SK-N-SH treated with all-trans-retinoic acid at 6 μM for 48 hours (cell line): Measurements from ENCODE around the gene DUSP6.

Experiments
- ATAC-seq: fragments of 200-7000 bp; cut with Tn5 transposase; 3 replicates; pipeline ENCODE4 v1.9.1; 2020; ENCODE audit warnings: mild to moderate bottlenecking, moderate library complexity
- ARNTL ChIP-seq: fragments of 450-650 bp; formaldehyde crosslinking; IDR thresholded peaks from 2 replicates; pipeline ENCODE4 v1.5.0; 2020; ENCODE audit warnings: low read depth, mild to moderate bottlenecking, moderate library complexity, borderline replicate concordance
- BACH2 ChIP-seq: fragments of 250-450 bp; sonication (Bioruptor Pico); IDR thresholded peaks from 2 replicates; pipeline ENCODE4 v1.9.0; 2021; ENCODE audit warnings: mild to moderate bottlenecking, borderline replicate concordance
- CSDC2 ChIP-seq: fragments of 250-450 bp; sonication (Bioruptor Pico); IDR thresholded peaks from 2 replicates; pipeline ENCODE4 v1.5.0; 2020; ENCODE audit warnings: mild to moderate bottlenecking, moderate library complexity
- ESRRG ChIP-seq: fragments of 250-450 bp; sonication (Bioruptor Pico); IDR thresholded peaks from 2 replicates; pipeline ENCODE4 v1.6.1; 2021; ENCODE audit warnings: mild to moderate bottlenecking
- GLIS3 ChIP-seq: fragments of 250-450 bp; sonication (Bioruptor Pico); IDR thresholded peaks from 2 replicates; pipeline ENCODE4 v1.5.0; 2020; ENCODE audit warnings: mild to moderate bottlenecking, moderate library complexity
- ISL1 ChIP-seq: fragments of 250-450 bp; sonication (Bioruptor Pico); IDR thresholded peaks from 2 replicates; pipeline ENCODE4 v2.1.2; 2022; ENCODE audit warnings: mild to moderate bottlenecking, moderate library complexity
- OSR1 ChIP-seq: fragments of 250-450 bp; sonication (Bioruptor Pico); IDR thresholded peaks from 2 replicates; pipeline ENCODE4 v1.8.0; 2022; ENCODE audit warnings: moderate library complexity, mild to moderate bottlenecking, inconsistent platforms
- PPARA ChIP-seq: fragments of 250-450 bp; sonication (Bioruptor Pico); IDR thresholded peaks from 2 replicates; pipeline ENCODE4 v1.5.0; 2020; ENCODE audit warnings: mild to moderate bottlenecking, borderline replicate concordance
- RARB ChIP-seq: fragments of 250-450 bp; sonication (Bioruptor Pico); IDR thresholded peaks from 2 replicates; pipeline ENCODE4 v1.8.0; 2021; ENCODE audit warnings: mild to moderate bottlenecking, moderate library complexity
- SNAI2 ChIP-seq: fragments of 250-450 bp; sonication (Bioruptor Pico); IDR thresholded peaks from 2 replicates; pipeline ENCODE4 v1.5.0; 2020; ENCODE audit warnings: mild to moderate bottlenecking, moderate library complexity
- TCF4 ChIP-seq: fragments of 250-450 bp; sonication (Bioruptor Pico); IDR thresholded peaks from 2 replicates; pipeline ENCODE4 v1.8.0; 2021; ENCODE audit warnings: mild to moderate bottlenecking, moderate library complexity, borderline replicate concordance
- TOX ChIP-seq: fragments of 250-450 bp; sonication (Bioruptor Pico); IDR thresholded peaks from 2 replicates; pipeline ENCODE4 v1.8.0; 2021; ENCODE audit warnings: mild to moderate bottlenecking, moderate library complexity, borderline replicate concordance
- ZC3H10 ChIP-seq: fragments of 250-450 bp; sonication (Bioruptor Pico); IDR thresholded peaks from 2 replicates; pipeline ENCODE4 v1.5.1; 2021; ENCODE audit warnings: mild to moderate bottlenecking, moderate library complexity
- ZFP3 ChIP-seq: fragments of 250-450 bp; sonication (Bioruptor Pico); IDR thresholded peaks from 2 replicates; pipeline ENCODE4 v1.5.0; 2020; ENCODE audit warnings: mild to moderate bottlenecking, moderate library complexity
- ZFP30 ChIP-seq: fragments of 450-650 bp; formaldehyde crosslinking; IDR thresholded peaks from 2 replicates; pipeline ENCODE4 v1.5.0; 2022; ENCODE audit warnings: mild to moderate bottlenecking, moderate library complexity
- ZNF565 ChIP-seq: fragments of 450-650 bp; formaldehyde crosslinking; conservative IDR thresholded peaks from 2 replicates; pipeline ENCODE4 v1.5.0; 2020; ENCODE audit warnings: low read depth, mild to moderate bottlenecking, moderate library complexity
- ZNF70 ChIP-seq: fragments of 450-650 bp; formaldehyde crosslinking; IDR thresholded peaks from 2 replicates; pipeline ENCODE4 v1.5.0; 2020; ENCODE audit warnings: mild to moderate bottlenecking, moderate library complexity
- ZNF8 ChIP-seq: fragments of 450-650 bp; formaldehyde crosslinking; IDR thresholded peaks from 2 replicates; pipeline ENCODE4 v1.5.0; 2020; ENCODE audit warnings: mild to moderate bottlenecking, moderate library complexity
- TF ChIP-seq, protein P1 (sequence below): fragments of 250-450 bp; sonication (Bioruptor Pico); IDR thresholded peaks from 2 replicates; pipeline ENCODE4 v1.5.1; 2020; ENCODE audit warnings: low read depth, mild to moderate bottlenecking, moderate library complexity
- TF ChIP-seq, protein P2 (sequence below): fragments of 250-450 bp; sonication (Bioruptor Pico); IDR thresholded peaks from 2 replicates; pipeline ENCODE4 v1.5.1; 2021; ENCODE audit warnings: mild to moderate bottlenecking, moderate library complexity
- TF ChIP-seq, protein P3 (sequence below): fragments of 250-450 bp; sonication (Bioruptor Pico); IDR thresholded peaks from 2 replicates; pipeline ENCODE4 v1.8.0; 2020; ENCODE audit warnings: mild to moderate bottlenecking, moderate library complexity, borderline replicate concordance
- TF ChIP-seq, protein P4 (sequence below): fragments of 250-450 bp; sonication (Bioruptor Pico); IDR thresholded peaks from 2 replicates; pipeline ENCODE4 v1.8.0; 2021; ENCODE audit warnings: low read depth, mild to moderate bottlenecking, moderate library complexity, borderline replicate concordance
- TF ChIP-seq, protein P5 (sequence below): fragments of 250-450 bp; sonication (Bioruptor Pico); IDR thresholded peaks from 2 replicates; pipeline ENCODE4 v1.5.0; 2020; ENCODE audit warnings: mild to moderate bottlenecking, moderate library complexity

The DUSP6 gene

DNA sequence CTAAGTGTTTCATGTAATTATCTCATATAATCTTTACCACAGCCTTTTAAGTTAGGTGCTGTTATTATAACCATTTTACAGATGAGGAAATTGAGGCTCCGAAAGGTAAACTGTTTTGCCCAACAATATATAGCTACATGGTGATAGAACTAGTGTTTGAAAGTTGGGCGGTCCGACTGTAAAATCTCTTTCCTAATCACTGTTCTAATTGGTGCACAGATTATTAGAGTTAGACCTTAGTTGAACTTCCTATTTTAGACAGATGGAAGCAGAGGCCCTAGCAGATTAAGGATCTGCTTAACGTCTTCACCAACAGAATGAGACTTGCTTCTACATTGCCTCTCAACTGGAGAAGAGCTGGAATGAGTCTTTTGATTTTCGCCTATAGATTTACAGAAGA, 30.0 kb upstream of the DUSP6 start:
- TF ChIP-seq, protein P1, sequence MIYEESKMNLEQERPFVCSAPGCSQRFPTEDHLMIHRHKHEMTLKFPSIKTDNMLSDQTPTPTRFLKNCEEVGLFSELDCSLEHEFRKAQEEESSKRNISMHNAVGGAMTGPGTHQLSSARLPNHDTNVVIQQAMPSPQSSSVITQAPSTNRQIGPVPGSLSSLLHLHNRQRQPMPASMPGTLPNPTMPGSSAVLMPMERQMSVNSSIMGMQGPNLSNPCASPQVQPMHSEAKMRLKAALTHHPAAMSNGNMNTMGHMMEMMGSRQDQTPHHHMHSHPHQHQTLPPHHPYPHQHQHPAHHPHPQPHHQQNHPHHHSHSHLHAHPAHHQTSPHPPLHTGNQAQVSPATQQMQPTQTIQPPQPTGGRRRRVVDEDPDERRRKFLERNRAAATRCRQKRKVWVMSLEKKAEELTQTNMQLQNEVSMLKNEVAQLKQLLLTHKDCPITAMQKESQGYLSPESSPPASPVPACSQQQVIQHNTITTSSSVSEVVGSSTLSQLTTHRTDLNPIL (CRISPR knock-in tag): no peak
- TF ChIP-seq ISL1 (no peak), SNAI2 (CRISPR knock-in tag) (no peak), ARNTL (CRISPR knock-in tag) (no peak), PPARA (CRISPR knock-in tag) (no peak), ZFP30 (CRISPR knock-in tag) (no peak), ZNF8 (CRISPR knock-in tag) (no peak), OSR1 (CRISPR knock-in tag) (no peak), ZFP3 (CRISPR knock-in tag) (no peak), RARB (CRISPR knock-in tag) (no peak), ZNF70 (CRISPR knock-in tag) (no peak), ZC3H10 (CRISPR knock-in tag) (no peak)
- TF ChIP-seq, protein P2, sequence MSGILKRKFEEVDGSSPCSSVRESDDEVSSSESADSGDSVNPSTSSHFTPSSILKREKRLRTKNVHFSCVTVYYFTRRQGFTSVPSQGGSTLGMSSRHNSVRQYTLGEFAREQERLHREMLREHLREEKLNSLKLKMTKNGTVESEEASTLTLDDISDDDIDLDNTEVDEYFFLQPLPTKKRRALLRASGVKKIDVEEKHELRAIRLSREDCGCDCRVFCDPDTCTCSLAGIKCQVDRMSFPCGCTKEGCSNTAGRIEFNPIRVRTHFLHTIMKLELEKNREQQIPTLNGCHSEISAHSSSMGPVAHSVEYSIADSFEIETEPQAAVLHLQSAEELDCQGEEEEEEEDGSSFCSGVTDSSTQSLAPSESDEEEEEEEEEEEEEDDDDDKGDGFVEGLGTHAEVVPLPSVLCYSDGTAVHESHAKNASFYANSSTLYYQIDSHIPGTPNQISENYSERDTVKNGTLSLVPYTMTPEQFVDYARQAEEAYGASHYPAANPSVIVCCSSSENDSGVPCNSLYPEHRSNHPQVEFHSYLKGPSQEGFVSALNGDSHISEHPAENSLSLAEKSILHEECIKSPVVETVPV (CRISPR knock-in tag): no peak
- ATAC-seq: no peak

DNA sequence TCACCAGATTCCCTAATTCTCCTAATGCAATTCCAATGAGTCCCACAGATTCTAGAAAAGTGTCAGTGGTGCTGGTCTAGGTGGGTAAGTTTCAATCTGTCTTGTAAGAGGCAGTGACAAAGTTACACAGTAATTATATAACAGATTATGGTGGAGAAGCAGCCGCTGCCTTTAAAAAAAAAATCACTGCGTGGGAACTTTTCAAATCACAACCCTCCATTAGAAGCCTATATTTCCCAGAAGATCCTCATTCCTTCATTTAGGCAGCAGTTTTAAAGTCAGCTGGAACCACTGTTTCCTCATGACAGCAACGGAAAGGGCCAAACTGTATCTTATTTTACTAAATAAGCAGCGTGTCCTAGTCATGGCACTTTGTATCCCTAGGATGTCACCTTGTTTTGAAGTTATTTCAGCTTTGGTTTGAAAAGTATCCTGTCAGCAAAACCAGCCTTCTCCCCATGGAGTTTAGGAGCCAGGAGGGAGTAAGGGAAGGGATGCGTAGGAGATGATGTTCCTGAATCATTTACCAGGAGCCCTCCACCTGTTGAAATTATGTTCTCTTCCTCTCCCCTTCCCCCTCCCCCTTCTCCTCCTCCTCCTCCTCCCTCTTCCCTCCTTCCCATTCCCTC, 27.7 kb upstream of the DUSP6 start:
- no peak for TF ChIP-seq ISL1
- no peak for TF ChIP-seq SNAI2 (CRISPR knock-in tag)
- no peak for TF ChIP-seq ZNF8 (CRISPR knock-in tag)
- no peak for TF ChIP-seq ZFP30 (CRISPR knock-in tag)
- no peak for TF ChIP-seq CSDC2 (CRISPR knock-in tag)
- TF ChIP-seq ZFP3 (CRISPR knock-in tag): no peak
- no peak for TF ChIP-seq BACH2
- TF ChIP-seq GLIS3: no peak
- TF ChIP-seq, protein P1 (CRISPR knock-in tag): no peak
- TF ChIP-seq ARNTL (CRISPR knock-in tag): no peak
- no peak for TF ChIP-seq ZNF70 (CRISPR knock-in tag)
- TF ChIP-seq, protein P3, sequence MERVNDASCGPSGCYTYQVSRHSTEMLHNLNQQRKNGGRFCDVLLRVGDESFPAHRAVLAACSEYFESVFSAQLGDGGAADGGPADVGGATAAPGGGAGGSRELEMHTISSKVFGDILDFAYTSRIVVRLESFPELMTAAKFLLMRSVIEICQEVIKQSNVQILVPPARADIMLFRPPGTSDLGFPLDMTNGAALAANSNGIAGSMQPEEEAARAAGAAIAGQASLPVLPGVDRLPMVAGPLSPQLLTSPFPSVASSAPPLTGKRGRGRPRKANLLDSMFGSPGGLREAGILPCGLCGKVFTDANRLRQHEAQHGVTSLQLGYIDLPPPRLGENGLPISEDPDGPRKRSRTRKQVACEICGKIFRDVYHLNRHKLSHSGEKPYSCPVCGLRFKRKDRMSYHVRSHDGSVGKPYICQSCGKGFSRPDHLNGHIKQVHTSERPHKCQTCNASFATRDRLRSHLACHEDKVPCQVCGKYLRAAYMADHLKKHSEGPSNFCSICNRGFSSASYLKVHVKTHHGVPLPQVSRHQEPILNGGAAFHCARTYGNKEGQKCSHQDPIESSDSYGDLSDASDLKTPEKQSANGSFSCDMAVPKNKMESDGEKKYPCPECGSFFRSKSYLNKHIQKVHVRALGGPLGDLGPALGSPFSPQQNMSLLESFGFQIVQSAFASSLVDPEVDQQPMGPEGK (CRISPR knock-in tag): no peak
- TF ChIP-seq, protein P4, sequence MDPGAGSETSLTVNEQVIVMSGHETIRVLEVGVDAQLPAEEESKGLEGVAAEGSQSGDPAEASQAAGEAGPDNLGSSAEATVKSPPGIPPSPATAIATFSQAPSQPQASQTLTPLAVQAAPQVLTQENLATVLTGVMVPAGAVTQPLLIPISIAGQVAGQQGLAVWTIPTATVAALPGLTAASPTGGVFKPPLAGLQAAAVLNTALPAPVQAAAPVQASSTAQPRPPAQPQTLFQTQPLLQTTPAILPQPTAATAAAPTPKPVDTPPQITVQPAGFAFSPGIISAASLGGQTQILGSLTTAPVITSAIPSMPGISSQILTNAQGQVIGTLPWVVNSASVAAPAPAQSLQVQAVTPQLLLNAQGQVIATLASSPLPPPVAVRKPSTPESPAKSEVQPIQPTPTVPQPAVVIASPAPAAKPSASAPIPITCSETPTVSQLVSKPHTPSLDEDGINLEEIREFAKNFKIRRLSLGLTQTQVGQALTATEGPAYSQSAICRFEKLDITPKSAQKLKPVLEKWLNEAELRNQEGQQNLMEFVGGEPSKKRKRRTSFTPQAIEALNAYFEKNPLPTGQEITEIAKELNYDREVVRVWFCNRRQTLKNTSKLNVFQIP (CRISPR knock-in tag): no peak
- TF ChIP-seq ZNF565 (CRISPR knock-in tag): no peak
- TF ChIP-seq ZC3H10 (CRISPR knock-in tag): no peak
- no peak for TF ChIP-seq RARB (CRISPR knock-in tag)
- TF ChIP-seq TCF4 (CRISPR knock-in tag): no peak
- no peak for ATAC-seq

DNA sequence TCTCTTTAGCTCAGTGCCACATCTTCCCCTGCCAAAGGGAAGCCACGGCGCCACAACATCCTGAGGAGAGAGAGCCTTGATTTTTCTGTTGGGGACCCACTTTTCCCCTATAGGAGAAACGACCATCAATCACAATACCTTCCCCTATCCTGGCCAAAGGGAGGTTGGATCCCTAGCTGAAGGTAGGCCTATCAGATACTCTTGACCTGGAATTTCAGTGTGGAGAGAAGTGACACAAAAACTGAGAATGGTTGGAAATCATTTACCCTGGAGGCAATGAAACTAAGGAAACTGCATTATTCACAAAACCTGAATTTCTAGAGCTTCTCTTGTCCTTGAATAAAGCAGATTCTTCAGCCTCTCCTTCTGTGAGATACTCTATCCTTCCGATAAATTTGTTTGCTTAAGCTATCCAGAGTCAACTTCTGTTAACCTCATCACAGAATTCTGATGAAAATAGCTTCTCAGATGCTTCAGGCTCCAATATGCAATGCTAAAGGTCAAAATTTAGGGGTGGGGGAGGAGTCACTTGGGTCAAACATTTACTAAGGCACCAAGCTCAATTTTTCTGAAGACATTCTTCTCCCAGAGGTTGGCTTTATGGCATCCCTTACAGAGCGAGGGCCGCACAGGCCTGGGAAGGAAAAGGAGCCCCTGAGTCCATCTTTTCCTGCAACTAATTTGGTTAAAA, 27.0 kb upstream of the DUSP6 start:
- ATAC-seq: no peak
- TF ChIP-seq CSDC2 (CRISPR knock-in tag) (no peak), ZC3H10 (CRISPR knock-in tag) (no peak), ESRRG (CRISPR knock-in tag) (no peak), TOX (CRISPR knock-in tag) (no peak), RARB (CRISPR knock-in tag) (no peak), ARNTL (CRISPR knock-in tag) (no peak), ZFP3 (CRISPR knock-in tag) (no peak), ZNF8 (CRISPR knock-in tag) (no peak), OSR1 (CRISPR knock-in tag) (no peak), SNAI2 (CRISPR knock-in tag) (no peak), TCF4 (CRISPR knock-in tag) (no peak), GLIS3 (no peak)
- TF ChIP-seq, protein P5, sequence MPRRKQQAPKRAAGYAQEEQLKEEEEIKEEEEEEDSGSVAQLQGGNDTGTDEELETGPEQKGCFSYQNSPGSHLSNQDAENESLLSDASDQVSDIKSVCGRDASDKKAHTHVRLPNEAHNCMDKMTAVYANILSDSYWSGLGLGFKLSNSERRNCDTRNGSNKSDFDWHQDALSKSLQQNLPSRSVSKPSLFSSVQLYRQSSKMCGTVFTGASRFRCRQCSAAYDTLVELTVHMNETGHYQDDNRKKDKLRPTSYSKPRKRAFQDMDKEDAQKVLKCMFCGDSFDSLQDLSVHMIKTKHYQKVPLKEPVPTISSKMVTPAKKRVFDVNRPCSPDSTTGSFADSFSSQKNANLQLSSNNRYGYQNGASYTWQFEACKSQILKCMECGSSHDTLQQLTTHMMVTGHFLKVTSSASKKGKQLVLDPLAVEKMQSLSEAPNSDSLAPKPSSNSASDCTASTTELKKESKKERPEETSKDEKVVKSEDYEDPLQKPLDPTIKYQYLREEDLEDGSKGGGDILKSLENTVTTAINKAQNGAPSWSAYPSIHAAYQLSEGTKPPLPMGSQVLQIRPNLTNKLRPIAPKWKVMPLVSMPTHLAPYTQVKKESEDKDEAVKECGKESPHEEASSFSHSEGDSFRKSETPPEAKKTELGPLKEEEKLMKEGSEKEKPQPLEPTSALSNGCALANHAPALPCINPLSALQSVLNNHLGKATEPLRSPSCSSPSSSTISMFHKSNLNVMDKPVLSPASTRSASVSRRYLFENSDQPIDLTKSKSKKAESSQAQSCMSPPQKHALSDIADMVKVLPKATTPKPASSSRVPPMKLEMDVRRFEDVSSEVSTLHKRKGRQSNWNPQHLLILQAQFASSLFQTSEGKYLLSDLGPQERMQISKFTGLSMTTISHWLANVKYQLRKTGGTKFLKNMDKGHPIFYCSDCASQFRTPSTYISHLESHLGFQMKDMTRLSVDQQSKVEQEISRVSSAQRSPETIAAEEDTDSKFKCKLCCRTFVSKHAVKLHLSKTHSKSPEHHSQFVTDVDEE: no peak
- TF ChIP-seq, protein P3 (CRISPR knock-in tag): no peak
